HG03066 (cell line): ENCODE measurements around the gene PLXDC1.
"Not testable (repeated sequence)": the region's sequence is repeated elsewhere in the genome, so short reads cannot be mapped to it uniquely, and the experiment has no call there.

Experiments used
- ATAC-seq: cut with Tn5 transposase; IDR thresholded peaks from one replicate; pipeline ENCODE4 v1.9.1; 2021; ENCODE audit warnings: low read depth; ENCODE audit not compliant: unreplicated experiment

The PLXDC1 gene

DNA sequence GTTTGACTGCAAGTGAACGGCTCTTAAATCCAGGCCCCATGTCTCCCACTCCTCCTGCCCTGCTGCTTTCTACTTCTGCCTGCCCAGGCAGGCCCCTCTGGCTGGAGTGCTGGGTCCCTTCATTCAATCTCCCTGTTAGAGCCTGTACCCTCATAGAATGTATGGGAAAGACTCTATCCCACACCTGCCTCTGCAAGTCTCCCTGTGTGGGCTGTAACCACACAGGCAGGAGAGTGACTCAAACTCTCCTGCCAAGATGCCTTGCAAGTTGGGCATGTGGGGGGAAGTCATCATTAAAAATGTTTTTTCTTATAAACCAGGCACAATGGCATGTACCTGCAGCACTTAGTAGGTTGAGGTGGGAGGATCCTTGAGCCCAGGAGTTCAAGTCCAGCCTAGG, 77.5 kb downstream of the PLXDC1 start:
- ATAC-seq, result no peak

DNA sequence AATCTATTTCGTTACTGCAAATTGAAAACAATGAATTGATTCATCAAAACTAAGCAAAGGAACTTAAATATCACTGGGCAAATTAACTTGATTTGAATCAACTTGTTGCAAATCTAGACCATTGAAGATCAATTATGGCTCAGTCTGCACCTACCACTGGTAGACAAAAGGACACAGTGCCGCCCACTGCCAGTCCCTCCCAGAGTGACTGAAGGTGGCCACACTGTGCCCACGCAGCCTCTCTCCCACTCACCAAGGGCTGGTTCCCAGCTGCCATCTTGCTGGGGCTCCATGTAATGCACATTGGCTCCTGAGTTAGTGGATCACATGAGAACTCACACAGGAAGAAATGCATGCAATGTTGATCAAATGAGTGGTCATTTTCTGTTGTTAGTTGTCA, 78.1 kb downstream of the PLXDC1 start:
- no peak for ATAC-seq

DNA sequence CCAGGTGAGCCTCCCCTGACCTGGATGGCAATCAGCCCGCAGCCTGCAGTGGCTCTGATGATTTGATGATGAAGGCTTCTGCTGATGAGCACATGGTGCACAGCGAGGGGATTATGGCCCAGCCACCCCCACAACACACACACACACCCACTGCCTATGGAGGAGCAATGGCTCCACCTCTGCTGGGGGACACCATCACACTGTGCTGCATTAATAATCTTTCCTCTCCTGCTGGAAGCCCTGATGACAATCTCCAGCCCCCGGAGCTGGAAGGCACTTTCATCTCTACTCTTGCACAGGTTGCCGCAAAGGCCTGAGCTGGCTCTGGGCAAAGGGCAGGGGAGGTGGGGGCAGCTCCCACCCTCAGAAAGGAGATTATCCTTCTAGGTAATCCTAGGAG, 79.9 kb downstream of the PLXDC1 start:
- ATAC-seq, result no peak

DNA sequence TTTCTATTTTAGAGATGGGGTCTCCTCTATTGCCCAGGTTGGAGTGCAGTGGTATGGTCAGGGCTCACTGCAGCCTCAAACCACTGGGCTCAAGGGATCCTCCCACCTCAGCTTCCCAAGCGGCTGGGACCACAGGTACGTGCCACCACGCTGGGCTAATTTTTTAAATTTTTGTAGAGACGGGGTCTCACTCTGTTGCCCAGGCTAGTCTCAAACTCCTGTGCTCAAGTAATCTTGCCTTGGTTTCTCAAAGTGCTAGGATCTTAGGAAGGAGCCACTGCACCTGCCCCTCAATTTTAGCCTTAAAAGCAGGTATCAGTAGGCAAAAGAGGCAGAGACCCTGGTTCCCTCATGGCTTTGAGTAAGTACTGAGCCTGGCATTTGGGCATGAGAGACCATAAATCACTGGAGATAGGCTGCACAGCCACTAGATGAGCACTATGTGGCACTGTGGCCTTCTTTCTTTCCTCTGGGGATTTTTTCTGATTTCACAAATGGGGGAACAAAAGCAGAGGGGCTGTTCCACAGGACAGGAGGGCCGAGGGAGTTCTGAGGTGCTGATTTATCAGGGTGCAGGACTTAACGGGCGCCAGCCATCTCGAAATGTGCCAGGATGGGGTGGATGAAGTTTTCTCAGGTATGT, 82.2 kb downstream of the PLXDC1 start:
- no peak for ATAC-seq

DNA sequence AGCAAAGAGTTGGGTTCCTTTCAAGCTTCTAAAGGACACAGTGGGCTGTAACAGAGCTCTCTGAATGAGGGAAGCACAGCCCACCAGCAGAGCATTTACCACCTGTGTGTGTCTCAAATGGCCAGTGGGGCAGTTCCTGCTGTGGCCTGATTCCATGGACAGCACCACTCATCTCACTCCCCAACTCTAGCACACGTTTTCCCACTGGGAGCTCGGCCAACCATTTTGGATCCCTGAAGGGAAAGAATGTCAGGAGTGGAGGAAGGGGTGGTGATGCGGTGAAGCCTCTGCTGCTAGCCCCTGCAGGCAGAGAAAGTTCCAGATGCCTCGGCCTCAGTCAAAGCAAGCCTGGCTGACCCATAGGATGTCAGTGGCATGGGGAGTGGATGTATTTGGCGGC, 86.6 kb downstream of the PLXDC1 start:
- no peak for ATAC-seq

DNA sequence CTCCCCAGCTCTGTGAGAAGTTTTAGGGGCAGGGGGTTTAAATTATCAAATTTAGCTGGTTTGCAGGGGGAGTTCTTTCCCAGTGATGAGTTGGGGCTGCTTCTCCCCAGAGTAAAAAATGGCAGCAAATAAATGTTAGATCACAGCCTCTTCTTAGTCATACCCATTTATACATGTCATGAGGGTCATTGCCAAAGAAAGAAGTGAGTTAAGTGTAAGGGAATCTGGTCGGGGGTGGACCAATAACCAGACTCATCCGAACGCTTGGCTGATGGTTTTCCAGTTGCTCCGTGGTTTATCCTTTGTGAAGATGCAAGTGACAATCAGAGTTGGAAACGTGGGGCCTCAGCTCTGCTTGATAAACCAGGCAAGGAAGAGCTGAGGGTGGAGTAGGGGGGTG, 87.1 kb downstream of the PLXDC1 start:
- ATAC-seq, result no peak

DNA sequence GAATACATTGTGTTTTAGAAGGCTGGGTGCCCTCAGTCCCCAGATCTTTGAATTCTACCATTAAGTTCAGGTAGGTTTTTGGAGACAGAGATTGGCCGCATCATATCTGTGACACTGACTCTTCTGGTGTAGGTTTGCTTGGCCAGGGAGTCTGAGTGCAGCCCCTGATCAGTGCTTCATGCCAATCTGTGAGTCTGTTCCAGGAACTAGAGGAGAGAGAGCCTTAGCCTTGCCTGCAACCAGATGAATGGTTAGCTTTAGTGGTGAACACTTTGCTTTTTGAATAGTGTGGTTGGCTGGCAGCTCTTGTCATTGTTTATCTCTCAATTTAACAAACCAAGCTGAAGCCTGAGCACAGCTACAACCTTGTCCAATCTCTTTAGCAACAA, 87.8 kb downstream of the PLXDC1 start:
- no peak for ATAC-seq

DNA sequence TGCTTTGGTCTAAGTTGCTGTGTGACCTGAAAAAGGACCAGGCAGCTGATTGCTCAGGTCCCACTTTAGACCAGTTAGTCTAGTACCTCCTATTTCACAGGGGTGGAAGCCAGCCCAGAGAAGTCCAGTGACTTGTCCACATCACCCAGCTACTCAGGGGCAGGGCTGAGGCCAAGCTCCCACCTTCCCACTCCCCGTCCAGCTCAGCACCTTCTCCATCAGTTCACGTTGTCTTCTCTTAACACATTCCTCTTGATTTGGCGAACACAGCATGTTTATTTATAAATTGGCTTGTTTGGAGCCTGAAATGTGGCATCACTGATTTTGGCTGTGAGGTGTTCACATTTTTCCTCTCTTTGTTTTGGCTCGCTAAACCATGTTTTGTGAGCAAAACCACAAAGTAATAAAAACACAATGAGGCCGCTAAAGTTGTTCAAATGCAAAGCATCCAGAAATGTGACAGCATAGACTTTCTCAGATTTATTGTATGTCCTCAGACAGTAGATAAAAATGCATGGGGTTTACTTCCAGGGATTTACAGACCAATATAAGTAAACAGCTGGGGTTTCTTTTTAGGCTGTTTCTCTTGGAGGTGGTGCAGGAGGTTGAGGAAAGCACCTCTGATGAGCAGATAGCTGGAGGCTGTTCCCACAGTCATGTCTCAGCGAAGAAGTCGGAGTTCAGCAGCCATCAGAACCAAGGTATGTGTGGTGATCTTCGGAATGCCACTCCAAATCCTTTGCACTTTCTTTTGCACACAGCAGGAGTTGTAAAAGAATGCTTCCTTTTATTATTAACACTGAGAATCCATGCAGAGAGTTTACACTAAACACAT, 88.4 kb downstream of the PLXDC1 start:
- ATAC-seq, result no peak

DNA sequence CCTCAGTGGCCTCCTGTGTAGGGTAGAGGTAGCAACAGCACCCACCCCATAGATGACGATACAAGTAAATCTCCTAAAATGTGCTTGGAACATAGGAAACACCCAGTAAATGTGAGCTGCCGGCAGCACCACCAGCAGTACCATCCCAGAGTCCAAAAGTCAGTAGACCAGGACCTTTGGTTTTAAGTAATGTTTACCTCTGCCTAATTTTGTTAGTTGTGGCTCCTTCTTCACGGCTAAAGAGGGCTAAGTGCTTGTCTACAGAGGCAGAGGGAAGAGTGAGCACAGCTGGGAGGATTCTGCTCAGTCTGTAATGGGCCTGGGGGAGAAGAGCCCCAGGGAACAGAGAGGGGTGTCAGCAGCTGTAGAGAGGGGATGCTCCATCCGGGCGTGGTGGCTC, 92.9 kb downstream of the PLXDC1 start:
- no peak for ATAC-seq

DNA sequence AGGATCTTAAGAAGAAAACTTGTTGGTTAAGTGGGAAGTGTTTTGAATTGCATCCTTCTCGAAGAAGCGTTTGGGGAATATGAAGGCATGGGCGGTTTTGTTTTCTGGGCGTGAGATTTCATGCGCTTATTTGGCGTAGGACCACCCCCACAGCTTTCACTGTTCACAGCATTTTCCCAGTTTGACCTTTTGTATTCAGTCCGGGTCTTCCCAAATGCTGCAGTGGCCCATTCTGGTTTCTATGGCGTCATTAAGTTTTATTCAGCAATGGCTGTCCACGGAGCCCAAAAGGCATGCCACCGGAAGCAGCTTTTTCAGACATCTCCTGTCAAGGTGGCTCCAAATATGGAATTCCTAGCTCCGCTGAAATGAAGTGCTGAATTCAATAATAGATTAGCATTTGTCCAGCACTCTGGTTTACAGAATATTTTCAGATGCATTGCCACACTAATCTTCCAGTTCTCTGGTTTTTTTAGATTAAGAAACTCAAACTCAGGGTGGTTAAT, 93.7 kb downstream of the PLXDC1 start:
- ATAC-seq, result no peak

DNA sequence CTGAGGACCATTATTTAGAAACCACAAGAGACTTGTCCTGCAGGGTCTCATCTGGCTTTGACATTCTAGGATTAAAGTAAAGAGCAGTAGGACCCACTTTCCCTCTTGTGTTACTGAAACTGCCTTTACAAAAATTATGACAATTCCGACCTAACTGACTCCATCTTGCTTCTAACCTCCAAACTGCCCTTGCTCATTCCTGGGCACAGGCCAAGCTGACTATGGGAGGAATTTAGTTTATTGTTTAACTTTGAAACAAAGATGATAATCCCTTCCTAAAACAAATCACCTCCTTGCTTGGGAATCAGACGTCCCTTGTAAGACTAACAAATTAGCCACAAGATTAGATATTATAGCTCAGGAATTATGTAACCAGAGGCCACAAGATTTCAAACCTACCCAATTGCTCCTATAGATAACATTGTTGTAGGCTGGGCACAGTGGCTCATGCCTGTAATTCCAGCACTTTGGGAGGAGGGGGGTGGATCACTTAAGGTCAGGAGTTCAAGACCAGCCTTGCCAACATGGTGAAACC, 97.3 kb downstream of the PLXDC1 start:
- no peak for ATAC-seq

DNA sequence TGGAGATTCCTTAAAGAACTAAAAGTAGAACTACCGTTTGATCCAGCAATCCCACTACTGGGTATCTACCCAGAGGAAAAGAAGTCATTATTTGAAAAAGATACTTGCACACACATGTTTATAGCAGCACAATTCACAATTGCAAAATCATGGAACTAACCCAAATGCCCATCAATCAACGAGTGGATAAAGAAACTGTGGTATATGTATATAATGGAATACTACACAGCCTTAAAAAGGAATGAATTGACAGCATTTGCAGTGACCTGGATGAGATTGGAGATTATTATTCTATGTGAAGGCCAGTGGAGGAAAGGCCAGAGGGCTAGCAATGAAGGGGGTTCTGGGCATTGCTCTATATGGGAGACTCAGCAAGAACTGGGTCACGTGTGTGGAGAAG, 99.0 kb downstream of the PLXDC1 start:
- ATAC-seq, result not testable (repeated sequence)

DNA sequence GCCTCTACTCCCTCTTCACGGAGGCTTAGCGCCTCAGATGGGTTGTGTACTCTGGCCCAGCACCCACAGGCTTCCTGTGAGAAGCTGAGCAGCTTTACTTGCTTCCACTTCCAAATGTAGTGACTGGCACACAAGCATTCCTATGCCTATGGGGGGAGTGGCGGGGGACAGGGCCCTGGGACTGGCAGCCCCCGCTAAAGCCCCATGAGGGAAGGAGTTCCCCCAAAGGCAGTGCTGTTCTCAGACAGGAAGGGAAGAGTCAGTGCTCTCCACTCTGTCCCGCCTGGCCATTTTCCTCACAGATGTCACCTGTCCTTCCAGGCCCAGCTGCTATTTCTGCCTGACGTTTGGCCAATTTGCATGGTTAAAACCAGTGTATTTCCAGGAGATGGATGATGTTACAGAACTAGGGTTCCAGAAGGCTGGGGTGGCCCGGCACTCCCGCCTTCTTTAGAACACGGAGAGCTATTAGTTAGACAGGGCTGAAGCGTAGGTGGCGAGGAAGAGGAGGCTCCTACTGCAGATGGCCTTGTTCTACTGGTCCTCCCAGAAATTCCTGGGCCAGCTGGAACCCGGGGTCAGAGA, 100.3 kb downstream of the PLXDC1 start:
- no peak for ATAC-seq

DNA sequence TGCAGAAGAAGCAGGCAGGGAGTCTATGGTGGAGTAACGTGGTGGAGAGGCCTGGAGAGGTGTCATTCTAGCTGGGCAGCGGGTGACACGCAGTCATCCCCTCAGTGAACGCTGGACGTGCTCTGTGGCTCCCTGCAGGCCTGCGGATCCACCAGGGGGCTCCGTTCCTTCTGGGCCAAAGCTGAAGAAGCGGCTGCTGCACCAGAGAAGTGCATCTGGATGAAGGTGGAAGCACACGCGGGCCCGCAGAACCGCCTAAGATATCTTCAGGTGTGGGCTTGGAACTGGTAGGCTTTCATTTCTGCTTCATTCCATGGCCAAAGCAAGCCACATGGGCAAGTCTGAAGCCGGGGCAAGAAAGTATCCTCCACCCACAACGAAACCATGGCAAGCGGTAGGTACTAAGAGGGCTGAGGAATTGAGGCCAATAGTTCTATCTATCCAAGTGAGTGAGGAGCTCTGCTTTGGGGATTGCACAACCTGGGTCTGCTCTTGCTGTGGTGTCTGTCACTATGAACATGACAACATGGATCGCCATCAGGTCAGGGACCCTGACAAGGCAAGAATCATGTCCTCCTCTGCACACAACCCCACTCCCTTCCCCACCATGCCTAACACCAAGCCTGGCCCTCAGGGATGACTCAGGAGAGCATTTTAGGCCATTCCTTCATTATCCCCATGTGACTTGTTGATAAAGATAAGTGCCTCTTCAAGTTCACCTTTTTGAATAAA, 105.3 kb downstream of the PLXDC1 start:
- no peak for ATAC-seq

DNA sequence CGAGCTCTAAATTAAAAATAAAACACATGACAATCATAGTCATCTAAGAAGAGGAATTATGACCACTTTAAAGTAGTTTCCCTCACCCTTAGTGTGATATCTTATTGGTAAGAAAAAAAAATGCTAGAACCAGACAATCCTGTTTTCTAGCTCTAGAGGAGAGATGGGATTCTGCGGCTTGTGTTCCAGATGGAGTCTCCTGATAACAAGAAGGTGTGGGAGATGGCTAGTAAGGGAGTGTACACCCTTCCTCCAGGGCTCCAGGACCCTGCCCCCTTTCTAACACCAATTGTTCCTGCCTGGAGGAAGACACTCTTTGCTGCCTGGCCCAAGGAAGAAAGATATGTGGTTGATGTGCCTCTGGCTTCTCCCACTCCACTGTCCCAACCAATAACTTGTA, 115.4 kb downstream of the PLXDC1 start:
- ATAC-seq, result no peak

DNA sequence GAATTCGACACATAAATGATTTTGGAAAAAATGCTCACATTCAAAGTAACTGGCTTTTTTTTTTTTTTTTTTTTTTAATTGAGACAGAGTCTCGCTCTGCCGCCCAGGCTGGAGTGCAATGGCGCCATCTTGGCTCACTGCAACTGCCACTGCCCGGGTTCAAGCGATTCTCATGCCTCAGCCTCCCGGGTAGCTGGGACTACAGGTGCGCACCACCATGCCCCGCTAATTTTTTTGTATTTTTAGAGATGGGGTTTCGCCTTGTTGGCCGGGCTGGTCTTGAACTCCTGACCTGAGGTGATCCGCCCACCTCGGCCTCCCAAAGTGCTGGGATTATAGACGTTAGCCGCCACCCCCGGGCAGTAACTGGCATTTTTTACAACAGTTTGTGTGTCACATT, 115.9 kb downstream of the PLXDC1 start:
- not testable (repeated sequence) for ATAC-seq

DNA sequence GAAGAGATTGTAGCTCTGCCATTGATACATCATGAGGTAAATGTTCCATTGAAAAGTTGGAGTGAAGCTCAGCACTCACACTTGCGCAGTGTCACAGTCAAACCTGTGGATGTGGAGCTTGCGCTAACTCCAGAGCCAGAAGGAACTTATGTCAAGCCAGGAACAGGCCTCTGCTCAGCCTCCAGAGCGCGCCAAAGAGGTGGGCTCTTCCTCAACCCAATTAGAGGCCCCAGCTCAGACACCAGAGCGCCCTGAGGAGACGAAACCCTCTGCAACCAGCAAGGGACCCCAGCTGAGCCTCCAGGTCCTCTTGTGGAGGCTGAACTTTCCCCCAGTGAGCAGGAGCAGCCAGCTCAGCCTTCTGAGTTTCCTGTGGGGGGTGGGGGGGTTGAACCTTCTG, 122.7 kb downstream of the PLXDC1 start:
- no peak for ATAC-seq

DNA sequence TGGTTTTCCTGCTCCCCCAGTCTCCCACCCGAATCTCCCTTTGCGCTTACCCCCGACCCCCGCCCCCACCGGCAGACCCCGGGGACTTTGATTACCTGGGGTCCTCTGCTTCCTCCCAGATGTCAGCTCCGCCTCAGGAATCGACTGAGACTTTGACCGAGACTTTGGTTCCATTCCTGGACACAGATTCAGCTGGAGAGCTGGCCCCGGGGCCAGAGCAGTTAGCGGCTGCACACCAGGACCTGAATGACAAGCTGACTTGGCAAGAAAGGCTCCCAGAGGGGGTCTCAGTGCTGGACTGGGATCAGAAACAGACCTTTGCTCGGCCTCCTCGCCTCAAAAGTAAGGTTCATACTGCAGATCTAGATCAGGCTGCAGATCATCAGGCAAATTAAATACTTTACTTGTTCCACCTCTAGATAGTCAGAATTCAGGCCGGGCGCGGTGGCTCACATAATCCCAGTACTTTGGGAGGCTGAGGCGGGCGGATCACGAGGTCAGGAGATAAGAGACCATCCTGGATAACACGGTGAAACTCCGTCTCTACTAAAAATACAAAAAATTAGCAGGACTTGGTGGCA, 123.9 kb downstream of the PLXDC1 start:
- no peak for ATAC-seq

DNA sequence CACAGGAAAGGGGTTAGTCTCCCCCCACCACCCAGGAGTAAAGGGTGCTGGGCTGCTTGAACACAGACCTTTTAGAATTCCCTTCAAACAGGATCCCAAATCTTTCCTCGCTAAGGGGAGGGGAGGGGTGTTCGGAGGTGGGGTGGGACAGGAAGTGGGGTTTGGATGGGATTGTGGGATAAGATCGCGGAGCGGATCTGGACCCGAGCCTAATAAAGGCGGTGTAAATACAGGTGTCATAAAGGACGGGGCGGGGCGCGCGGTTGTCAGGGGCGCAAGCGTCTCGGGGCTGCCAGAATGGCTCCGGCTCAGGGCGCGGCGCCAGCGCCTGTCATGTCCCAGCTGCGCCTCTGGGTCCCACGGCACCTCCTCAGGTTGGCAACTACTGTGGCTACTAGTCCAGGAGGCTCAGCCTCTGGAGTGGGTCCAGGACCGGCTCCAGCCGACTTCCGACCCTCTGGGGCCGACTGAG, 124.4 kb downstream of the PLXDC1 start:
- no peak for ATAC-seq

DNA sequence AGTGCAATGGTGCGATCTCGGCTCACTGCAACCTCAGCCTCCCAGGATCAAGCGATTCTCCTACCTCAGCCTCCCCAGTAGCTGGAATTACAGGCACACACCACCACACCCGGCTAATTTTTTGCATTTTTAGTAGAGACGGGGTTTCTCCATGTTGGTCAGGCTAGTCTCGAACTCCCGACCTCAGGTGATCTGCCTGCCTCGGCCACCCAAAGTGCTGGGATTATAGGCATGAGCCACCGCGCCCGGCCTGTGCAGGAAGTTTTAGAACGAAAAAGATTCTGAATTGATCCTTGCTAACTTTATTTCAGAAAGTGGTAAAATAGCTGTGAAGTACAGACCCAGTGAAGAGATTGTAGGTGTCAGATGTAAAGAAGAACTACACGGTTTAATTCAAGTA, 125.1 kb downstream of the PLXDC1 start:
- not testable (repeated sequence) for ATAC-seq
